ENCODE measurements around the gene RNF128. TPM values are rescaled to one million over a fixed set of nuclear protein-coding genes. Genes with fewer than 3 reads are reported as not detected.

The RNF128 gene
- total and polyA plus RNA-seq, 2 donors (not counting 1 experiment from before 2014, with no cell fraction given): not detected

DNA sequence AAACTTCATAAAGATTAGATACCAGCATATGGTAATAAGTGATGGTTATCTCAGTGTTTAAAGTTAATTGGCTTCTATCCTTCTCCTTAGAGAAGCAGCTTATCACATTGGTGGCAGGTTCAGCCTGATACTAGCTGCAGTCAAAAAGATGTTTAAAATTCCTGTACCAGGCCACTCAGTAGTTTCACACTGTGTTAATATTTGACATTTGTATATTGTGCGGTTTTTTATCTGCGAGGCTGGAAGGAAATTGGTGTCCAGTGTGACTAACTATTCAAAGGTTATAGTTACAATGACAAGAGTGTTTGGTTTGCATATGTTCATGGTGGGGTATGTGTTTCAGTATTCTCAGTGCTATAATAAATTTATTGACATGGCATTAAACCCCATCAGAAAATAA, 48.5 kb downstream of the RNF128 start:
- DNase-seq (no peak), ATAC-seq (ENCODE audit: low read depth) (no peak)
- H3K9me3 Mint-ChIP-seq (ENCODE audit: insufficient read depth): no peaks in the 10 kb centered on the region
- no peak overlapping the region for H3K4me3 Mint-ChIP-seq
- CTCF ChIA-PET: no interaction called here
- intact Hi-C loops (cut with micrococcal nuclease): no loop called here
- no peaks in the 10 kb centered on the region for H3K27me3 ChIP-seq (replicated peaks in 1 of 4; ENCODE audit: control extremely low read depth in 1 of 4, control insufficient read depth in 3 of 4, insufficient read depth in 4 of 4, low read length in 3 of 4)
- no peak overlapping the region for H2AFZ ChIP-seq (ENCODE audit: insufficient read depth, low read depth, low read length, poor library complexity, severe bottlenecking)
- no peaks in the 10 kb centered on the region for H3K36me3 ChIP-seq (replicated peaks in 1 of 2; ENCODE audit: control extremely low read depth in 1 of 2, control insufficient read depth in 1 of 2, extremely low read depth in 1 of 2, insufficient read depth in 2 of 2, low read length in 1 of 2)
- POLR2A ChIA-PET: no interaction called here
- WGBS (ENCODE audit: insufficient coverage): no CpG with 5 or more reads among the region's 2 CpGs
- no peaks in the 10 kb centered on the region for H3K4me1 Mint-ChIP-seq
- no peaks in the 10 kb centered on the region for H4K20me1 ChIP-seq (ENCODE audit: control insufficient read depth, insufficient read depth, low read length, poor library complexity, severe bottlenecking)
- no peaks in the 10 kb centered on the region for H3K9me3 ChIP-seq (ENCODE audit: control extremely low read depth in 1 of 3, control insufficient read depth in 2 of 3, insufficient read depth in 1 of 3, low read length in 2 of 3)
- no peaks in the 10 kb centered on the region for H3K27me3 Mint-ChIP-seq
- no peak overlapping the region for H3K27ac ChIP-seq (ENCODE audit: low read length in 2 of 2)
- H3K4me2 ChIP-seq (replicated peaks; ENCODE audit: low read depth, low read length, poor library complexity, severe bottlenecking): no peak overlapping the region
- TF ChIP-seq, protein P1, sequence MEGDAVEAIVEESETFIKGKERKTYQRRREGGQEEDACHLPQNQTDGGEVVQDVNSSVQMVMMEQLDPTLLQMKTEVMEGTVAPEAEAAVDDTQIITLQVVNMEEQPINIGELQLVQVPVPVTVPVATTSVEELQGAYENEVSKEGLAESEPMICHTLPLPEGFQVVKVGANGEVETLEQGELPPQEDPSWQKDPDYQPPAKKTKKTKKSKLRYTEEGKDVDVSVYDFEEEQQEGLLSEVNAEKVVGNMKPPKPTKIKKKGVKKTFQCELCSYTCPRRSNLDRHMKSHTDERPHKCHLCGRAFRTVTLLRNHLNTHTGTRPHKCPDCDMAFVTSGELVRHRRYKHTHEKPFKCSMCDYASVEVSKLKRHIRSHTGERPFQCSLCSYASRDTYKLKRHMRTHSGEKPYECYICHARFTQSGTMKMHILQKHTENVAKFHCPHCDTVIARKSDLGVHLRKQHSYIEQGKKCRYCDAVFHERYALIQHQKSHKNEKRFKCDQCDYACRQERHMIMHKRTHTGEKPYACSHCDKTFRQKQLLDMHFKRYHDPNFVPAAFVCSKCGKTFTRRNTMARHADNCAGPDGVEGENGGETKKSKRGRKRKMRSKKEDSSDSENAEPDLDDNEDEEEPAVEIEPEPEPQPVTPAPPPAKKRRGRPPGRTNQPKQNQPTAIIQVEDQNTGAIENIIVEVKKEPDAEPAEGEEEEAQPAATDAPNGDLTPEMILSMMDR (IDR thresholded peaks at IDR 0.05): no peak
- TF ChIP-seq EZH2 (IDR thresholded peaks at IDR 0.05; ENCODE audit: borderline replicate concordance, insufficient read depth, low read depth, low read length, poor library complexity, severe bottlenecking): no peak
- no peak overlapping the region for H3K9ac ChIP-seq (ENCODE audit: low read length)
- H3K4me1 ChIP-seq (ENCODE audit: control insufficient read depth in 2 of 2, insufficient read depth in 2 of 2, low read length in 2 of 2): no peaks in the 10 kb centered on the region
- H3K27ac Mint-ChIP-seq: no peak overlapping the region
- H3K4me3 ChIP-seq (ENCODE audit: control extremely low read depth in 1 of 5, extremely low read depth in 1 of 5, insufficient read depth in 1 of 5, low read depth in 2 of 5, low read length in 4 of 5): no peak overlapping the region
- H3K79me2 ChIP-seq (ENCODE audit: control insufficient read depth, insufficient read depth, low read length): no peaks in the 10 kb centered on the region

DNA sequence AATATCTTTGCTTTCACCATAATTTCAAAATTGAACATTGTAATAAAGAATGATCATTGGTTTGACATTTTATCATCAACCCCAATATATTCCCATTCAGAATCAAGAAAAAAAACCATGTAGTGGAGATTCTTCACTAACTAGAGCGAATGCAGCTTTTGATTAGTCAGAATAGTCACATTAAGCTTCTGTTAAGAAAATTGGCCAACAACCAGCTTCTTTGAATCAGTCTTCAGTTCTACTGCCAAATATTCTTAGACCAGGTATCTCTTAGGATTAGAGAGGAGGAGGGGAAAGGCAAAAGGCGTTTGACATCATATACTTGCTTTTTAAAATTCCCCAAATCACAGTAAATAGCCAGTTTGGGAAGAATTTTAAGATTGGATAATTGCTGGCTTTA, 53.8 kb downstream of the RNF128 start:
- H3K79me2 ChIP-seq (ENCODE audit: control insufficient read depth, insufficient read depth, low read length): no peaks in the 10 kb centered on the region
- H3K4me3 Mint-ChIP-seq: no peak overlapping the region
- no peaks in the 10 kb centered on the region for H3K36me3 ChIP-seq (replicated peaks in 1 of 2; ENCODE audit: control extremely low read depth in 1 of 2, control insufficient read depth in 1 of 2, extremely low read depth in 1 of 2, insufficient read depth in 2 of 2, low read length in 1 of 2)
- intact Hi-C loops (cut with micrococcal nuclease): no loop called here
- TF ChIP-seq EZH2 (IDR thresholded peaks at IDR 0.05; ENCODE audit: borderline replicate concordance, insufficient read depth, low read depth, low read length, poor library complexity, severe bottlenecking): no peak
- TF ChIP-seq, protein P1 (IDR thresholded peaks at IDR 0.05): no peak
- H3K9ac ChIP-seq (ENCODE audit: low read length): no peak overlapping the region
- H3K4me1 ChIP-seq (ENCODE audit: control insufficient read depth in 2 of 2, insufficient read depth in 2 of 2, low read length in 2 of 2): no peaks in the 10 kb centered on the region
- no peak overlapping the region for H2AFZ ChIP-seq (ENCODE audit: insufficient read depth, low read depth, low read length, poor library complexity, severe bottlenecking)
- H3K4me2 ChIP-seq (replicated peaks; ENCODE audit: low read depth, low read length, poor library complexity, severe bottlenecking): no peak overlapping the region
- H3K9me3 Mint-ChIP-seq (ENCODE audit: insufficient read depth): no peaks in the 10 kb centered on the region
- ChIA-PET CTCF (no interaction called here), POLR2A (no interaction called here)
- H3K27me3 Mint-ChIP-seq: peaks cover 5% of the 10 kb centered on the region
- DNase-seq (no peak), ATAC-seq (ENCODE audit: low read depth) (no peak)
- H3K27ac Mint-ChIP-seq: no peak overlapping the region
- no peaks in the 10 kb centered on the region for H3K9me3 ChIP-seq (ENCODE audit: control extremely low read depth in 1 of 3, control insufficient read depth in 2 of 3, insufficient read depth in 1 of 3, low read length in 2 of 3)
- no peak overlapping the region for H3K4me3 ChIP-seq (ENCODE audit: control extremely low read depth in 1 of 5, extremely low read depth in 1 of 5, insufficient read depth in 1 of 5, low read depth in 2 of 5, low read length in 4 of 5)
- no peak overlapping the region for H3K27ac ChIP-seq (ENCODE audit: low read length in 2 of 2)
- H3K27me3 ChIP-seq (replicated peaks in 1 of 4; ENCODE audit: control extremely low read depth in 1 of 4, control insufficient read depth in 3 of 4, insufficient read depth in 4 of 4, low read length in 3 of 4): peaks cover 0 to 8% (median 0%) of the 10 kb centered on the region in 4 experiments
- no peaks in the 10 kb centered on the region for H4K20me1 ChIP-seq (ENCODE audit: control insufficient read depth, insufficient read depth, low read length, poor library complexity, severe bottlenecking)
- no peaks in the 10 kb centered on the region for H3K4me1 Mint-ChIP-seq
- no CpG with 5 or more reads among the region's 2 CpGs for WGBS (ENCODE audit: insufficient coverage)

All from B cell (primary cell).